Natural killer cell (primary cell): ENCODE data around the gene PCLAF. TPM values are rescaled to one million over a fixed set of nuclear protein-coding genes. Genes with fewer than 3 reads are reported as not detected.
"Not testable (repeated sequence)": the region's sequence is repeated elsewhere in the genome, so short reads cannot be mapped to it uniquely, and the experiment has no call there.

Experiments
- ATAC-seq, 3 donors: fragments of 150-1000 bp in 2 of 3; fragments of 200-7000 bp in 1 of 3; cut with Tn5 transposase; 1 replicate in 1 of 3; 2 replicates in 2 of 3; pipeline ENCODE4 v1.10.0; 2021; ENCODE audit warnings: mild to moderate bottlenecking in 2 of 3, moderate library complexity in 2 of 3
- DNase-seq, 2 donors: peaks; one replicate each; pipeline versions ENCODE4 v3.0.0 to v3.0.0-alpha.2; 2013 to 2021; ENCODE audit warnings: mixed read lengths in 1 of 2
- H3K27ac ChIP-seq: one replicate; pipeline ENCODE4 v1.5.1; 2013; ENCODE audit warnings: mild to moderate bottlenecking, low read length
- H3K27me3 ChIP-seq: one replicate; pipeline ENCODE4 v1.6.1; 2013; ENCODE audit warnings: low read length; ENCODE audit not compliant: control insufficient read depth, insufficient read depth
- H3K36me3 ChIP-seq: one replicate; pipeline ENCODE4 v1.6.1; 2013; ENCODE audit warnings: low read length; ENCODE audit not compliant: control insufficient read depth, insufficient read depth
- H3K4me1 ChIP-seq: one replicate; pipeline ENCODE4 v1.6.1; 2013; ENCODE audit warnings: low read length; ENCODE audit not compliant: control insufficient read depth, insufficient read depth
- H3K4me3 ChIP-seq: one replicate; pipeline ENCODE4 v1.5.1; 2013; ENCODE audit warnings: low read length
- H3K9me3 ChIP-seq: one replicate; pipeline ENCODE4 v1.6.1; 2013; ENCODE audit warnings: low read length; ENCODE audit not compliant: control insufficient read depth, insufficient read depth
- H3K27ac Mint-ChIP-seq, 2 donors: one replicate each; pipeline ENCODE4 v1.8.0; 2022; ENCODE audit warnings: mild to moderate bottlenecking in 2 of 2, mixed read lengths in 2 of 2, moderate library complexity in 1 of 2
- H3K27me3 Mint-ChIP-seq, 2 donors: one replicate each; pipeline ENCODE4 v1.8.0; 2022; ENCODE audit warnings: low read depth in 2 of 2, mixed read lengths in 2 of 2
- H3K36me3 Mint-ChIP-seq: one replicate; pipeline ENCODE4 v1.8.0; 2022; ENCODE audit warnings: mixed read lengths
- H3K4me1 Mint-ChIP-seq, 2 donors: one replicate each; pipeline ENCODE4 v1.8.0; 2022; ENCODE audit warnings: mixed read lengths in 2 of 2
- H3K4me3 Mint-ChIP-seq: one replicate; pipeline ENCODE4 v1.8.0; 2022; ENCODE audit warnings: mild to moderate bottlenecking, moderate library complexity, mixed read lengths
- H3K9me3 Mint-ChIP-seq, 2 donors: one replicate each; pipeline ENCODE4 v1.8.0; 2022; ENCODE audit warnings: mixed read lengths in 2 of 2
- WGBS: methylation state at CpG from one replicate; pipeline ENCODE4 v1.1.7; 2013; ENCODE audit warnings: missing lambda C conversion rate; ENCODE audit not compliant: insufficient coverage; 5-methylcytosine and 5-hydroxymethylcytosine counted together
- intact Hi-C: fragments of 100-400 bp; cut with micrococcal nuclease; formaldehyde crosslinking; loops from one replicate; pipeline ENCODE4 v1.14.2; 2022
- total RNA-seq, 4 donors: library from RNA; stranded (reverse); fragments of 120-200 nt in 1 of 4; gene quantifications; one replicate each; pipeline versions ENCODE4 v1.2.3 to v1.2.4, GENCODE V29; 2013 to 2022
- TF ChIP-seq, protein P1 (sequence below): fragments of 200-600 bp; IDR thresholded peaks from one replicate; pipeline ENCODE4 v1.8.0; 2022; ENCODE audit warnings: antibody characterized with exemption

PCLAF gene
- total RNA-seq, 3 donors from 2014 or later (not counting 1 experiment from before 2014, with no cell fraction given): 1.4 to 2.2 (median 1.9) TPM

DNA sequence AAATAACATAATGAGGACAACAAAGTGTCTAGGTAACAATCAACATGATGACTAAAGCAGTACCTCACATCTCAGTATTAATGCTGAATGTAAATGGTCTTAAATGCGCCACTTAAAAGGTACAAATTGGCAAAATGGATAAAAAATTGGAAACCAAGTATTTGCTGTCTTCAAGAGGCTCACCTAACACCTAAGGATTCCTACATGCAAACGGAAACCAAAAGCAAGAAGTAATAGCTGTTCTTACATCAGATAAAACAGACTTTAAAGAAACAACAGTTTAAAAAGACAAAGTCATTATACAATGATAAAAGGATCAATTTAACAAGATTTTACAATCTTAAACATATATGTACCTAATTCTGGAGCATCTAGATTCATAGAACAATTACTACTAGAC, 47.7 kb downstream of the PCLAF start:
- no peak overlapping the region for H3K4me3 Mint-ChIP-seq
- TF ChIP-seq, protein P1, sequence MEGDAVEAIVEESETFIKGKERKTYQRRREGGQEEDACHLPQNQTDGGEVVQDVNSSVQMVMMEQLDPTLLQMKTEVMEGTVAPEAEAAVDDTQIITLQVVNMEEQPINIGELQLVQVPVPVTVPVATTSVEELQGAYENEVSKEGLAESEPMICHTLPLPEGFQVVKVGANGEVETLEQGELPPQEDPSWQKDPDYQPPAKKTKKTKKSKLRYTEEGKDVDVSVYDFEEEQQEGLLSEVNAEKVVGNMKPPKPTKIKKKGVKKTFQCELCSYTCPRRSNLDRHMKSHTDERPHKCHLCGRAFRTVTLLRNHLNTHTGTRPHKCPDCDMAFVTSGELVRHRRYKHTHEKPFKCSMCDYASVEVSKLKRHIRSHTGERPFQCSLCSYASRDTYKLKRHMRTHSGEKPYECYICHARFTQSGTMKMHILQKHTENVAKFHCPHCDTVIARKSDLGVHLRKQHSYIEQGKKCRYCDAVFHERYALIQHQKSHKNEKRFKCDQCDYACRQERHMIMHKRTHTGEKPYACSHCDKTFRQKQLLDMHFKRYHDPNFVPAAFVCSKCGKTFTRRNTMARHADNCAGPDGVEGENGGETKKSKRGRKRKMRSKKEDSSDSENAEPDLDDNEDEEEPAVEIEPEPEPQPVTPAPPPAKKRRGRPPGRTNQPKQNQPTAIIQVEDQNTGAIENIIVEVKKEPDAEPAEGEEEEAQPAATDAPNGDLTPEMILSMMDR: no peak
- Histone ChIP-seq H3K4me3 (no peak overlapping the region), H3K4me1 (no peaks in the 10 kb centered on the region), H3K27ac (no peak overlapping the region), H3K9me3 (no peaks in the 10 kb centered on the region), H3K27me3 (no peaks in the 10 kb centered on the region), H3K36me3 (peaks cover 2% of the 10 kb centered on the region)
- ATAC-seq (no peak), DNase-seq (no peak)
- H3K9me3 Mint-ChIP-seq: no peaks in the 10 kb centered on the region
- H3K36me3 Mint-ChIP-seq: no peaks in the 10 kb centered on the region
- peak overlapping the region; percentile 3 to 28 for H3K27ac Mint-ChIP-seq
- 81% methylated on average over 2 of the region's 2 CpGs for WGBS
- intact Hi-C loops: no loop called here
- H3K4me1 Mint-ChIP-seq: peaks cover 14 to 17% of the 10 kb centered on the region in 2 donors
- no peaks in the 10 kb centered on the region for H3K27me3 Mint-ChIP-seq

DNA sequence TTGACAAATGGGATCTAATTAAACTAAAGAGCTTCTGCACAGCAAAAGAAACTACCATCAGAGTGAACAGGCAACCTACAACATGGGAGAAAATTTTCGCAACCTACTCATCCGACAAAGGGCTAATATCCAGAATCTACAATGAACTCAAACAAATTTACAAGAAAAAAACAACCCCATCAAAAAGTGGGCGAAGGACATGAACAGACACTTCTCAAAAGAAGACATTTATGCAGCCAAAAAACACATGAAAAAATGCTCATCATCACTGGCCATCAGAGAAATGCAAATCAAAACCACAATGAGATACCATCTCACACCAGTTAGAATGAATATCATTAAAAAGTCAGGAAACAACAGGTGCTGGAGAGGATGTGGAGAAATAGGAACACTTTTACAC, 49.6 kb downstream of the PCLAF start:
- H3K27me3 Mint-ChIP-seq, H3K36me3 Mint-ChIP-seq, H3K27me3 ChIP-seq, H3K36me3 ChIP-seq, H3K9me3 Mint-ChIP-seq, H3K9me3 ChIP-seq, intact Hi-C loops, DNase-seq, H3K4me3 Mint-ChIP-seq, H3K27ac Mint-ChIP-seq, ATAC-seq, H3K4me1 ChIP-seq, H3K27ac ChIP-seq, H3K4me3 ChIP-seq: not testable (repeated sequence)
- H3K4me1 Mint-ChIP-seq: peaks cover 14 to 17% of the 10 kb centered on the region in 2 donors
- WGBS: no CpG with 5 or more reads among the region's 3 CpGs

DNA sequence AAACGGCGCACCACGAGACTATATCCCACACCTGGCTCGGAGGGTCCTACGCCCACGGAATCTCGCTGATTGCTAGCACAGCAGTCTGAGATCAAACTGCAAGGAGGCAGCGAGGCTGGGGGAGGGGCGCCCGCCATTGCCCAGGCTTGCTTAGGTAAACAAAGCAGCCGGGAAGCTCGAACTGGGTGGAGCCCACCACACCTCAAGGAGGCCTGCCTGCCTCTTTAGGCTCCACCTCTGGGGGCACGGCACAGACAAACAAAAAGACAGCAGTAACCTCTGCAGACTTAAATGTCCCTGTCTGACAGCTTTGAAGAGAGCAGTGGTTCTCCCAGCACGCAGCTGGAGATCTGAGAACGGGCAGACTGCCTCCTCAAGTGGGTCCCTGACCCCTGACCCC, 54.3 kb downstream of the PCLAF start:
- H3K27ac ChIP-seq, H3K27me3 Mint-ChIP-seq, H3K4me3 ChIP-seq, H3K36me3 Mint-ChIP-seq, H3K36me3 ChIP-seq, DNase-seq, H3K9me3 ChIP-seq, H3K4me1 ChIP-seq, H3K27me3 ChIP-seq, ATAC-seq, H3K9me3 Mint-ChIP-seq, H3K4me1 Mint-ChIP-seq, intact Hi-C loops, H3K27ac Mint-ChIP-seq, H3K4me3 Mint-ChIP-seq: not testable (repeated sequence)
- WGBS: 100% methylated on average over 2 of the region's 15 CpGs

- H3K27ac ChIP-seq, H3K4me3 Mint-ChIP-seq, intact Hi-C loops: not testable (repeated sequence)
Observed at GRCh38 chr15:64326458-64326857, 54.8 kb downstream of the PCLAF start.

DNA sequence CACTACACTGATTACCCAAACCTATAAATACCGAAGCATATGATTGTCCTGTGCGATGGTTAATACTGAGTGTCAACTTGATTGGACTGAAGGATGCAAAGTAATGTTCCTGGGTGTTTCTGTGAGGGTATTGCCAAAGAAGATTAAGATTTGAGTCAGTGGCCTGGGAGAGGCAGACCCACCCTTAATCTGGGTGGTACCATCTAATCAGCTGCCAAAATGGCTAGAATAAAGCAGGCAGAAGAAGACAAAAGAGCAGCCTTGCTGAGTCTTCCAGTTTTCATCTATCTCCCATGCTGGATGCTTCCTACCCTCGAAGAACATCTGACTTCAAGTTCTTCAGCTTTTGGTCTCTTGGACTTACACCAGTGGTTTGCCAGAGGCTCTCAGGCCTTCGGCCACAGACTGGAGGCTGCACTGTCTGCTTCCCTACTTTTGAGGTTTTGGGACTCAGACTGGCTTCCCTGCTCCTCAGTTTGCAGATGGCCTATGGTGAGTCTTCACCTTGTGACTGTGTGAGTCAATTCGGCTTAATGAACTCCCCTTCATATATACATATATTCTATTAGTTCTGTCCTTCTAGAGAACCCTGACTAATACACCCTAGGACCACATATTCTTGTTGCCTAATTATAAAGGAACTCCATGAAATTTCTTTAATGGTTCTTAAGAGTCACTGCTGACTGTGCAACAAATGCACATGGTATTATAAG, 56.9 kb downstream of the PCLAF start:
- Histone ChIP-seq H3K27ac (no peak overlapping the region), H3K4me1 (no peaks in the 10 kb centered on the region), H3K4me3 (no peak overlapping the region), H3K36me3 (no peaks in the 10 kb centered on the region), H3K27me3 (no peaks in the 10 kb centered on the region), H3K9me3 (no peaks in the 10 kb centered on the region)
- ATAC-seq (no peak), DNase-seq (no peak)
- no peak overlapping the region for H3K4me3 Mint-ChIP-seq
- TF ChIP-seq, protein P1: no peak
- intact Hi-C loops: no loop called here
- H3K27me3 Mint-ChIP-seq: no peaks in the 10 kb centered on the region
- peaks cover 7 to 11% of the 10 kb centered on the region in 2 donors for H3K4me1 Mint-ChIP-seq
- peak overlapping the region in 1 of 2 donors; percentile 14 for H3K27ac Mint-ChIP-seq
- no peaks in the 10 kb centered on the region for H3K36me3 Mint-ChIP-seq
- WGBS: 98% methylated on average over 5 of the region's 5 CpGs
- no peaks in the 10 kb centered on the region for H3K9me3 Mint-ChIP-seq

More at GRCh38 chr15:64326458-64326857, 54.8 kb downstream of the PCLAF start:
- WGBS: 97% methylated on average over 6 of the region's 20 CpGs
- not testable (repeated sequence) for H3K36me3 Mint-ChIP-seq, H3K9me3 ChIP-seq, DNase-seq, H3K27me3 Mint-ChIP-seq, H3K27me3 ChIP-seq, H3K4me1 ChIP-seq, H3K9me3 Mint-ChIP-seq, H3K36me3 ChIP-seq, H3K4me3 ChIP-seq, ATAC-seq, H3K27ac Mint-ChIP-seq
- H3K4me1 Mint-ChIP-seq: peaks cover 7 to 11% of the 10 kb centered on the region in 2 donors
